Endothelial cell of umbilical vein (primary cell): ENCODE measurements around the gene CATSPER3.

Experiments used
- POLR2A ChIP-seq: IDR thresholded peaks from 2 replicates; pipeline ENCODE4 v1.6.1; 2012; ENCODE audit warnings: low read depth, mild to moderate bottlenecking, control low read depth, low read length
- POLR2AphosphoS5 ChIP-seq: IDR thresholded peaks from 2 replicates; pipeline ENCODE4 v1.6.1; 2012; ENCODE audit warnings: low read depth, mild to moderate bottlenecking, control low read depth, low read length, moderate library complexity; ENCODE audit not compliant: insufficient read depth
- TF ChIP-seq, protein P1 (sequence below), 2 donors: IDR thresholded peaks; 1 replicate in 1 of 2; 2 replicates in 1 of 2; pipeline ENCODE4 v1.5.1; 2011; ENCODE audit warnings: low read length in 2 of 2, mild to moderate bottlenecking in 2 of 2, moderate library complexity in 2 of 2, control low read depth in 1 of 2, inconsistent platforms in 1 of 2, low read depth in 1 of 2; ENCODE audit not compliant: insufficient read depth in 1 of 2; ENCODE audit errors: extremely low read depth in 1 of 2

DNA sequence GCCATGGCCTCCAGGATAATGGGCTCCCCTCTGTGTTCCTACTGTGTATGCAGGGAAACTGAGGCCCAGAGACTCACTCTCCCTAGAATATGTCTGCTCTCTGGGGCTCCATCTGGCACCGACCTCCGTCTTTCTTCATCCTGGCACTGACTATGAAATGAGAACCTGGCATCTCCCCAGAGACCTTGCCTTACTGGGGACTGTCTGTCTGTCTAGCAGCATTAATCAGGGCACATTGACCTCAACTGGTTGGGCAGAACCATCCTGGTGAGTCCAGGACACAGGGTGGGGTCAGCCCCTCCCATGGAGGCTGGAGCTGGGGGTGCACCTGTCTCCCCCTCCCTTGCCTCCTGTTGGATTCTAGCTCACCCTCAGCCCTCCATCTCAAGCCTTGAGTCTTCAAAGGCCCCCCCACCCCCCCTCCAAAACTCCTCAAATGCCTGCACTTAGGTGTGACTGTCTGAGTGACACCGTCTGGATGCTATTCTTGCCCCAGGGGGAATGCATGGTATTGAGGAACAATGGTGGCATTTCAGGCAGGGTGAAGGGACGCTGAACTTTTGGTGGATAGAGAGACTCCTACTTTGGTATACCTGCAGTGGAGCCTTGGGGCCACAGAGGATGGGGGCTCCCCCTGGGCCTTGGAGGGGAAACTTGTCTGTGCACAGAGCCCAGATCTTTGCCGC is 79.1 kb downstream of the CATSPER3 start:
- TF ChIP-seq, protein P1, sequence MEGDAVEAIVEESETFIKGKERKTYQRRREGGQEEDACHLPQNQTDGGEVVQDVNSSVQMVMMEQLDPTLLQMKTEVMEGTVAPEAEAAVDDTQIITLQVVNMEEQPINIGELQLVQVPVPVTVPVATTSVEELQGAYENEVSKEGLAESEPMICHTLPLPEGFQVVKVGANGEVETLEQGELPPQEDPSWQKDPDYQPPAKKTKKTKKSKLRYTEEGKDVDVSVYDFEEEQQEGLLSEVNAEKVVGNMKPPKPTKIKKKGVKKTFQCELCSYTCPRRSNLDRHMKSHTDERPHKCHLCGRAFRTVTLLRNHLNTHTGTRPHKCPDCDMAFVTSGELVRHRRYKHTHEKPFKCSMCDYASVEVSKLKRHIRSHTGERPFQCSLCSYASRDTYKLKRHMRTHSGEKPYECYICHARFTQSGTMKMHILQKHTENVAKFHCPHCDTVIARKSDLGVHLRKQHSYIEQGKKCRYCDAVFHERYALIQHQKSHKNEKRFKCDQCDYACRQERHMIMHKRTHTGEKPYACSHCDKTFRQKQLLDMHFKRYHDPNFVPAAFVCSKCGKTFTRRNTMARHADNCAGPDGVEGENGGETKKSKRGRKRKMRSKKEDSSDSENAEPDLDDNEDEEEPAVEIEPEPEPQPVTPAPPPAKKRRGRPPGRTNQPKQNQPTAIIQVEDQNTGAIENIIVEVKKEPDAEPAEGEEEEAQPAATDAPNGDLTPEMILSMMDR (IDR thresholded peaks at IDR 0.05; ENCODE audit: extremely low read depth in 1 of 2, insufficient read depth in 1 of 2, low read depth in 1 of 2, low read length in 2 of 2), result no peak
- no peak for TF ChIP-seq POLR2A
- TF ChIP-seq POLR2AphosphoS5, result no peak
